GM18505 (cell line): ENCODE measurements around the gene ALDH4A1.
"Not testable (repeated sequence)": the region's sequence is repeated elsewhere in the genome, so short reads cannot be mapped to it uniquely, and the experiment has no call there.

Experiments
- ATAC-seq: cut with Tn5 transposase; IDR thresholded peaks from one replicate; pipeline ENCODE4 v1.9.1; 2021; ENCODE audit not compliant: unreplicated experiment
- POLR2A ChIP-seq: IDR thresholded peaks from 4 replicates; pipeline ENCODE4 v1.6.1; 2011; ENCODE audit warnings: borderline replicate concordance; ENCODE audit not compliant: insufficient read depth, insufficient read length; ENCODE audit errors: extremely low read depth

The ALDH4A1 gene

DNA sequence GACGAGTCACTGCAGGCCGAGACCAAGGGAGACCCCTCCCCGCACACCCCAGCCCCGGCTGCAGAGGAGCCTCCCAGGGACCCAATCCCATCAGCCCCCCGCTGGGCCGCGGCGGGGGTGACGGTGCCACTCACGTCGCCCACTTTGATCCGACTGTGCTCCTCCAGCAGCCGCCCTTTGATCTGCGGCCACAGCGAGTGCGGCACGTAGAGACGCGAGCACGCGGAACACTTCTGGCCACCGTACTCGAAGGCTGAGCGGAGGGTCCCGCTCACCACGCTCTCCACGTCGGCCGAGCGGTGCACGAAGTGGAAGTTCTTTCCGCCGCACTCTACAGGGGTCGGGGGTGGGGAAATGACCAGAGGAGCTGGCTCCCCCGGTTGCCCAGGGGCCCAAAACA lies 25.1 kb downstream of the ALDH4A1 start:
- ATAC-seq = no peak
- TF ChIP-seq POLR2A = no peak

DNA sequence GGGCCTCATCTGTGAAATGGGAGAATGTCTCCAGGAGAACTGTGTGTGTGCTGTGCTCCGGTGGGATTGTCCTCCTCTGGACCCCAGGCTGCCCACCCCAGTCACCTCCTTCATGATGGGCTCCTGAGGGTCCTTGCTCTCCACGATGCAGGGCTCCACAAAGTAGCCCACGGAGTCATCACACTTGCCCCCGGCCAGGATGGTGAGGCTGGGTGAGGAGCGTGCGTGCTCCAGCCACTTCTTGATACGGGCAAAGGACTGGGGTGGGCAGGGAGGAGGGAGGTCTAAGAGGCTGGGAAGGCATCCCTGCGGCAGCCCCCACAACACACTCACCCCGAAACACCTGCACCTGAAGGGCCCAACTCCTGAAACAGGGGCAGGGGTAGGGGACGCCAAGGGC lies 26.1 kb downstream of the ALDH4A1 start:
- ATAC-seq = no peak
- no peak for TF ChIP-seq POLR2A

DNA sequence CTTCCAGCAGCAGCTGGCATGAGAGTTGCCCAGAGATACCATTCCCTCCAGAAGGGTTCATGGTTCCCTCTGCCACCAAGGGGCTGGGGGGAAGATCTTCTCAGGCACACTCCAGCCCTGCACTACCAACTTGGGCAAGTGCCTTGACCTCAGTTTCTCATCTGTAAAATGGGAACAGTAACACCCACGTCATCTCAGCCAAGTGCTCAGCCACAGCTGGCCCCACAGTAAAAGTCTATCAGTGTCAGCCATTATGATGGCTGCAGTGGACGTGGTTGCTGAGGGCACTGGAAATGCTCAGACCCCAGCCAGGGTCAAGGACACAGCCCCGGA lies 26.6 kb downstream of the ALDH4A1 start:
- TF ChIP-seq POLR2A = no peak
- no peak for ATAC-seq

DNA sequence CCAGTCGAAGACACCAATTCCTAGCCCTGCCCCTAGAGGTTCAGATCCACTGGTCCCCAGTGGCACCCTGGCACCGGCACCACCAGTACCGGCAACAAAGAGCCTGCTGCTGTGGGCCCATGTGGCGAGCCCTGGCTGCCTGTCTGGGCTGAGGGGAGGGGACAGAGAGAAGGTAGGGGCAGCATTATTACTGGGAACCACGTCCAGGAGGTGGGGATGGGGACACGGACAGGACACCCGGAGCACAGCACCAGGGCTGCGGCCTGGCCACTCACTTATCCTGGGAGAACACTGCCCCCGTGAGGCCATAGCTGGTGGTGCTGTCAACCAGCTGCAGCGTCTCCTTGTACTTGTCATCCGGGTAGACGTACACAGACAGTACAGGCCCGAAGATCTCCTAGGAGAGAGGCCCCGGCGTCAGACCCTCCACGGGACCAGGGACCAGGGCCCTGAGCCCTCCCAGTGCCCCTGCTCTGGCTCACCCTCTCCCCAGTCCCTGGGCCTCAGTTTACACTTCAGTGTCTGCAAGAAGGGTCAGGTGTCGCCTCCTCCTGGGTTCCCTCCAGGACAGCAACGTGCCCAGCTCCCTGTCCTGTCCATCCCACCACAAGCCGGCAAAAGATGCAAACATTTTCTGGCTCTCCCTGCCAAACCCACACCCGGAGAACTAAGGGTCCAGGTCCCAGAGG lies 27.1 kb downstream of the ALDH4A1 start:
- TF ChIP-seq POLR2A = no peak
- ATAC-seq = no peak

DNA sequence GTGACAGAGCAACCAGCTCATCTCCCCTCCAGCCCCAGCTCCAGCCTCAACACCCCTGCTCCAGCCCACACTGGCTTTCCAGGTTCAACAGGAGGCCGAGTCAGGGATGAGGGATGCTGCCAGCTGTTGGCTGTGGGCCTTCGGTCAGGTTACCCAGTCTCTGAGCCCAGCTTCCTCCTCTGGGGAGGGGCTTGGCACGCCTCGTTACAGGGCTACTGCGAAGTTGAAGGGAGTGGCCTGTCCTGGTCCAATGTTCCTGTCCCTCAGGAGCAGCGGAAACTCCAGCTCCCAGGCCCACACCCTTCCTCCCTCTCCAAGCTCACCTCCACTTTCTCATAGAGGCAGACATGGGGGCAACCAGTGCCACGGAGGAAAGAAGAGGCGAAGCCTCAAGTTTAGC lies 27.8 kb downstream of the ALDH4A1 start:
- no peak for TF ChIP-seq POLR2A
- no peak for ATAC-seq

DNA sequence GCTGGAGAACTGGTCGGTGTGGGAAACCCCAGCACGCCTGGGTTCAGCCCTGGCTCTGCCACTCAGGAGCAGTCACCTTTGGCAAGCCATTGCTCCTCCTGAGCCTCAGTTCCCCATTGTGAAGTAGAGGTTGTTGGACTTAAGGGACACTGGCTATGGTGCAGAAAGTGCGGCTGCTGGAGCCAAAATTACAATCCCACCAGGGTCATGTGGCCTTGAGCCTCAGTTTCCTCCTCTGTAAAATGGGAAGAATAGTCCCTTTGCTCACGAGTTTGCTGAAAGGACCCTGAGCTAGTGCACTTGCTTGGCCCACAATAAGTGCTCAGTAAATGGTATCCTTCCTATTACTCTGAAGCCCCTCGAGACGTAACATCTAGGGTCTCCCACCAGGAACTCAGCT lies 28.3 kb downstream of the ALDH4A1 start:
- no peak for ATAC-seq
- TF ChIP-seq POLR2A = no peak

DNA sequence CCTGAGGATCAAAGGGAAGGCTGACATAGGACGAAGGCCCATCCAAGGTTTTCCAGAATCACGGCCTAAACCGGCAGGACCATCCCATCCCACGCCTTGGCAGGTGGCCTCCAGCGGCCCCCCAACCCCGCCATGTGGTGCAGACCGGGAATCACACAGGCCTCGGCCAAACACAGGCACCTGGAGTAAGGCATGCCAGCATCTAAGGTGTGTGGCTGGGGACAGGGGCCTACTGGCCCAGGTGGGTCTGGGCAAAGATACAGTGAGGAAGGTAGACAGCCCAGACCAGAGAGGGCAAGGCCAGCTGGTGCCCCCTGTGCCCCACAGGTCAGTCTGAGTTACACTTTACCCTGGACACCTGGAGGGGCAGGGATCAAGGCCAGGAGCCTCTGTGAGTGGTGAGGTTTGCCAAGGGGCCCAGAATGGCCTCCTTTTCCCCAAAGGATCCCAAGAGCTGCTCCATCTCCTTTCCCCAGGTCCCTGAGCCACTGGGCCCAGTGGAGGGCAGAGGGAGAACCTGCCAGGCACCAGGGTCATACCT lies 30.2 kb downstream of the ALDH4A1 start:
- no peak for ATAC-seq

DNA sequence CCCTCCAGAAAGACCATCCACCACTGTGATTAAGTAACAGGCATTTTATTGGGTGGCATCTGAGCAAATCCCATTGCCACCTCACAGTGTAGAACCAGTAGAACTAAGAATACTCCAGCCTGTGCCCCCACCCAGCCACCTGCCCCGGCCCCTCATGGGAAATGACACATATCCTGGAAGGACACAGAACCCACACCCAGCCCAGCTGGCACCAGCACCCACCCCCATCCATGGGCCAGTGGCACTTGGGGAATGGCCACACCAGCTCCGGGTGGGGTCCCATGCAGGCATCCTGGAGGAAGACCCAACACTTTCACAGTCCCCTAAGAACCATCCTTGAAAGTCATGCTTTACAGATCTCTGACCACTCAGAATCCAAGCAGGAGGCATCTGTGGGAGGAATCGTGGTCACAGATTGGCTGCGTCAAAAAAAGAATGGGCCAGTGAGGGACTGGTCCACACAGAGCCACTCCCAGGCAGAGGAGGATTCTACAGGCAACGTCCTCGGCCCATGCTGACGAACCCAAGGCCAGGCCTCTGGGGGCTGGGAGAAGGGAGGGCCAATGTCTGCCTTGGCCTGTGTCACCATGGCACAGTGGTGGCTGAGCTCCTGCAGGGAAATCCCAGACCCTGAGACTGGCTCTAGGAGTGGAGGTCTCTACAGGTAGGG lies 30.8 kb downstream of the ALDH4A1 start:
- TF ChIP-seq POLR2A = no peak
- ATAC-seq = no peak

More for the DNA sequence above, 30.2 kb downstream of the ALDH4A1 start:
- no peak for TF ChIP-seq POLR2A

DNA sequence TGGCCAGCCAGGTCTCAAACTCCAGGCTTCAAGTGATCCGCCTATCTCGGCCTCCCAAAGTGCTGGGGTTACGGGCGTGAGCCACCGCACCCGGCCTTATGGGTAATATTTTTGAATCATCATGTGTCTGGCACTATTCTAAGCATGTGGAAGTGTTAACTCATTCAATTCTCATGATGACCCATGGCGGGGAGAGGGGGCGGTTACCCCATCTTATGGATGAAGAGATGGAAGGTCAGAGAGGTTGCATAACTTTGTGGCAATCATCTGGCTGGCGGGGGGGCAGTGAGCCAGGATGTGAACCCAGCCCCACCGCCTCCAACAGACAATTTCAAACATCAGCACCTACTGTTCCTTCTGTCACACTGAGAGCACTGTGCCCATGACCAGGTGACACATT lies 31.4 kb downstream of the ALDH4A1 start:
- no peak for ATAC-seq
- no peak for TF ChIP-seq POLR2A

DNA sequence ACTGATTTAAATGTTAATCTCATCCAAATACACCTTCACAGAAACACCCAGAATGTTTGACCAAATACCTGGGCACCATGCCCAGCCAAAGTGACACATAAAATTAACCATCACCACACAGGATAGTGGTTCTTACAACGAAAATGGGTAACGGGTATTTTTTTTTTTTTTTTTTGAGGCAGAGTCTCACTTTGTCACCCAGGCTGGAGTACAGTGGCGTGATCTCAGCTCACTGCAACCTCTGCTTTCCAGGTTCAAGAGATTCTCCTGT lies 31.8 kb downstream of the ALDH4A1 start:
- not testable (repeated sequence) for ATAC-seq

DNA sequence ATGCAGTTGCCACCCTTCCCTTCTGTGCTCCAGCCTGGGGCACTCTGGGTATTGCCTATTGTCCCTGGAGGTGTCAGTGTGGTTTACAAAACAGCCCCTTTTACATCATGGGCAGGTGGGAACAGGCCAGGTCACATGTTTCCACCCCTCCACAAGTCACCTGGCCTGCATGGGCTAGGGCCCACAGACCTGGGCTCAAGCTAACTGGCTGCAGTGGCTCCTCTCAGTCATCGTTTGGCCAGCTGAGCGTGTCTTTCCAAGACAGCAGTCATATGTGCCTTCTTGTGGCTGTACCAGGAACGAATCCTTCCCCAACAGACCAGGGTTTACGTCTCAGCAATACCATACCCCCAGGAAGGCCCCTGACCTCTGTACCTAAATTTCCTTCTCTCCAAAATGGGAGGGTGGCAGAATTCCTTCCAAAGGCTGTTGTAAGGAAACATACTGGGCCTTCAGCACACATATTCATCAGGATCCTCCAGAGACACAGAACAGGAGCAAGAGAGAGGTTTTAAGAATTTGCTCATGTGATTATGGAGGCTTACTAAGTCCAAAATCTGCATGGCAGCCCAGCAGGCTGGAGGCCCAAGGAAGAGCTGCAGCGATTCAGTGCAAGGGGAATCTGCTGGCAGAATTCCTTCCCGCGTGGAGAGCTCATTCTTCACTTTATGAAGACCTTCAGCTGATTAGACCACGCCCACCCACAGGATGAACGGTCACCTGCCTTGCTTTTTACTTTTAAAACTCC lies 32.3 kb downstream of the ALDH4A1 start:
- no peak for ATAC-seq
- TF ChIP-seq POLR2A = no peak

DNA sequence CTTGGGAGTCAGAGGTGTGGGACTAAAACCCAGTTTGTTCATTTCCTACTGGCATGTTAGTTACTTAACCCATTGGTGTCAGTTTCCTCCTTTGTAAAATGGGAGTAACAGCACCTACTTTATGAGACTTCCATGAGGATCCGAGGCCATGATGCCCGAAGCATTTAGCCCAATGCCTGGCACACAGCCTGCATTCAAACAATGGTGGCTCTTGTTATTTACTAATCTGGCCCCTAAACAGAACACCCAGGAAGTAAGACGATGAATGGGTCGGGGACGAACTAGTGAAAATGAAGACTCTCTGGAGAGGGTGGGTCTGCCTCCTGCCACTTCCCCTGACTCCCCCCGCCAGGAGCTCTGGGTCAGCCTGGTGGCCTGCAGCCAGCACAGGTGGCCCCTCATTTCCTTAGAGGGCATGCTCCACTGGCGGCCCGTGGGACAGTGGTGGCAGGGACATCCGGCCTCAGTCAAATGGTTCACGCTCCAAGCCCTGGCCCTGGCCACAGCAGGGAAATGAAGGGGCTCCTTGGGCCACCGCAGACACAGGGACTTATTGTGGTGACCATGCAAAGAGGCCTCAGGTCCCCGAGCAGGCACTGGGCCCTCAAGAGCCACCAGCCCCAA lies 33.4 kb downstream of the ALDH4A1 start:
- no peak for ATAC-seq

DNA sequence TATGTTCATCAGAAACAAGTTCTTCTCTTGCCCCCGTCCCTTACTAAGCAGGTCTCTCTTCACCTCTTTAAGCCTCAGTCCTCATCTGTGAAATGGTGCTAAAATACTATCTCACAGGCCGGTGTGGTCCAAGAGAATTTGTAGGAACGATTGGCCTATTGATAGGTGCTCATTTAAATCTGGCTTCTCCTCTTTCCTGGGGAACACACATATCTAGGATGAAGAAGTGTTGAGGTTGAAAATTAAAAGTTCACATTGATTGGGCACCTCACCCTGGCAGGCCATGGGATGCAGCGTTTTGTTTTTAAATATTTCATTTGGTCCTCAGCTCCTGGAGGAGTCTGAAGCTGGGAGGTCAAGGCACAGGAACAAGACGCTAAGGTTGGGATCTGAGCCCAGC lies 34.0 kb downstream of the ALDH4A1 start:
- TF ChIP-seq POLR2A = no peak
- ATAC-seq = no peak

More for the DNA sequence above, 33.4 kb downstream of the ALDH4A1 start:
- no peak for TF ChIP-seq POLR2A

DNA sequence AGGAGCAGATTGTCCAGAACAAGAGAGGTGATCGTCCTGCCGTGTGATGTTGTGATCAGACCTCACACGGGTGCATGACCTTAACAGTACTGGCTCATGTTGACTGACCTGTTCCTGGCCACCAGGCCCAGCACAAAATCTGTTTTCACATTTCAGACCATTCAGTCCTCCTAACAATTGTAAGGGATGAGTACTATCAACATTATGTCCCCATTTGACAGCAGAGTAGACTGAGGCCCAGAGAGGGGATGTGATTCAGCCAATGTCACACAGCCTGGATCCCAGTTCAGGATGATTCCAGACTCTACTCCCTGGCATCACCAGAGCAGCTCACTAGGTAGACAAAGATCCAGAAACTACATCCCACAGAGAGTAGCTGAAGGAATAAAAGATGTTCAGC lies 35.5 kb downstream of the ALDH4A1 start:
- TF ChIP-seq POLR2A = no peak
- no peak for ATAC-seq
